ENCODE data around the gene SF3B5.
"Not testable (repeated sequence)": the region's sequence is repeated elsewhere in the genome, so short reads cannot be mapped to it uniquely, and the experiment has no call there.

Gene SF3B5

GRCh38 chr6:144063744-144064401 is 31.5 kb downstream of the SF3B5 start:
- peak; percentile 79 to 82 (median 79) for DNase-seq (ENCODE audit: low read depth in 3 of 3)

- no peak for DNase-seq (ENCODE audit: low read depth in 3 of 3)
Observed at GRCh38 chr6:144063246-144063743, 32.1 kb downstream of the SF3B5 start.

- DNase-seq (ENCODE audit: low read depth in 3 of 3): no peak
Observed at GRCh38 chr6:144062786-144063185, 32.6 kb downstream of the SF3B5 start.

- DNase-seq (ENCODE audit: low read depth in 3 of 3): no peak
Observed at GRCh38 chr6:144059139-144059538, 36.2 kb downstream of the SF3B5 start.

- DNase-seq (ENCODE audit: low read depth in 3 of 3): peak in 1 of 3 experiments; percentile 21
Observed at GRCh38 chr6:144055121-144055931, 40.0 kb downstream of the SF3B5 start.

- no peak for DNase-seq (ENCODE audit: low read depth in 3 of 3)
Observed at GRCh38 chr6:144053601-144054000, 41.8 kb downstream of the SF3B5 start.

- no peak for DNase-seq (ENCODE audit: low read depth in 3 of 3)
Observed at GRCh38 chr6:144052488-144052887, 42.9 kb downstream of the SF3B5 start.

GRCh38 chr6:144049386-144049785 is 46.0 kb downstream of the SF3B5 start:
- no peak for DNase-seq (ENCODE audit: low read depth in 3 of 3)

- no peak for DNase-seq (ENCODE audit: low read depth in 3 of 3)
Observed at GRCh38 chr6:144047688-144048087, 47.7 kb downstream of the SF3B5 start.

- not testable (repeated sequence) for DNase-seq (ENCODE audit: low read depth in 3 of 3)
Observed at GRCh38 chr6:144046672-144047071, 48.7 kb downstream of the SF3B5 start.

GRCh38 chr6:144044989-144045388 is 50.4 kb downstream of the SF3B5 start:
- not testable (repeated sequence) for DNase-seq (ENCODE audit: low read depth in 3 of 3)
